Stimulated activated CD8-positive, alpha-beta memory T cell treated with anti-CD3 and anti-CD28 coated beads, Interleukin-2, amount 100 ng/mL, for 1 hour (primary cell): ENCODE measurements around the gene MKS1.

Experiments used
- DNase-seq, 2 donors: peaks; one replicate each; pipeline ENCODE4 v3.0.0-alpha.2; 2020; ENCODE audit warnings: low read depth in 2 of 2

Gene MKS1

GRCh38 chr17:58244963-58245362, 25.9 kb upstream of the MKS1 start:
- DNase-seq, result no peak

GRCh38 chr17:58242171-58242784, 23.2 kb upstream of the MKS1 start:
- no peak for DNase-seq

- DNase-seq, result no peak
Measured at GRCh38 chr17:58239987-58240386, 20.9 kb upstream of the MKS1 start.

- no peak for DNase-seq
Measured at GRCh38 chr17:58238147-58238634, 19.1 kb upstream of the MKS1 start, which contains the start of gene LPO. TSS of gene LPO (plus strand) at chr17:58238584. CDS start at chr17:58242980, 4,396 bp downstream.

- DNase-seq, result no peak
Measured at GRCh38 chr17:58236394-58236793, 17.3 kb upstream of the MKS1 start.

- DNase-seq, result no peak
Measured at GRCh38 chr17:58235821-58236220, 16.8 kb upstream of the MKS1 start.

GRCh38 chr17:58234512-58234911, 15.5 kb upstream of the MKS1 start:
- DNase-seq, result no peak

- no peak for DNase-seq
Measured at GRCh38 chr17:58233543-58233942, 14.5 kb upstream of the MKS1 start.

GRCh38 chr17:58232707-58233156, 13.7 kb upstream of the MKS1 start:
- no peak for DNase-seq

- no peak for DNase-seq
Measured at GRCh38 chr17:58231641-58232040, 12.6 kb upstream of the MKS1 start.

GRCh38 chr17:58229881-58230280, 10.8 kb upstream of the MKS1 start:
- no peak for DNase-seq

GRCh38 chr17:58229384-58229783, 10.3 kb upstream of the MKS1 start:
- DNase-seq, result no peak

- DNase-seq, result no peak
Measured at GRCh38 chr17:58228679-58229078, 9.6 kb upstream of the MKS1 start.

GRCh38 chr17:58227733-58228132, 8.7 kb upstream of the MKS1 start:
- no peak for DNase-seq

GRCh38 chr17:58224315-58224714, 5.3 kb upstream of the MKS1 start:
- no peak for DNase-seq

GRCh38 chr17:58219789-58220183, 731 bp upstream of the MKS1 start:
- no peak for DNase-seq

GRCh38 chr17:58217766-58218165, 1.3 kb downstream of the MKS1 start:
- DNase-seq, result no peak

GRCh38 chr17:58215685-58216084, 3.4 kb downstream of the MKS1 start:
- DNase-seq, result no peak

- no peak for DNase-seq
Measured at GRCh38 chr17:58210922-58211321, 8.1 kb downstream of the MKS1 start.

GRCh38 chr17:58208344-58208743, 10.7 kb downstream of the MKS1 start:
- no peak for DNase-seq

- no peak for DNase-seq
Measured at GRCh38 chr17:58207451-58207850, 11.6 kb downstream of the MKS1 start.

- no peak for DNase-seq
Measured at GRCh38 chr17:58205936-58206335, 13.1 kb downstream of the MKS1 start.

GRCh38 chr17:58204796-58205195, 14.3 kb downstream of the MKS1 start:
- no peak for DNase-seq

- DNase-seq, result no peak
Measured at GRCh38 chr17:58202859-58203258, 16.2 kb downstream of the MKS1 start.
